ENCODE data around the gene CELF2.

DNA sequence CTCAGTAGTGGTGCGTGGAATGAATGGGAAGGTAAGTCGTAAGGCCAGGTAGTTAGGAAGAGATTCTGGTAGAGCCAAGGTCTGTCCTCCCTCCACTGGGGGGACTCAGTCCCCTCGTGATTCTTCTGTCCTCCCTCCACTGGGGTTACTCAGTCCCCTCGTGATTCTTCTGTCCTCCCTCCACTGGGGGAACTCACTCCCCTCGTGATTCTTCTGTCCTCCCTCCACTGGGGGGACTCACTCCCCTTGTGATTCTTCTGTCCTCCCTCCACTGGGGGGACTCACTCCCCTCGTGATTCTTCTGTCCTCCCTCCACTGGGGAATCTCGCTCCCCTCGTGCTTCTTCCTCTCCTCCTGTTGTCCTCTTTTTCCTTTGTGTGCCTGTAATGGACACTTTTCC is 125.1 kb downstream of the CELF2 start:
- TF ChIP-seq REST (IDR thresholded peaks at IDR 0.05; ENCODE audit: insufficient read depth in 1 of 2, low read depth in 2 of 2, low read length in 2 of 2) (no peak), FOXP2 (optimal IDR thresholded peaks at IDR 0.05; ENCODE audit: borderline replicate concordance, extremely low read depth, extremely low read length, insufficient read depth) (no peak), POLR2AphosphoS5 (IDR thresholded peaks at IDR 0.05; ENCODE audit: low read depth, low read length) (no peak)

All from PFSK-1 (cell line).